GM12801 (cell line): ENCODE data around the gene GLB1L2.

Experiments used
- TF ChIP-seq, protein P1 (sequence below): IDR thresholded peaks from one replicate; pipeline ENCODE4 v1.5.1; 2011; ENCODE audit warnings: control low read depth; ENCODE audit not compliant: insufficient read length; ENCODE audit errors: extremely low read depth

GLB1L2 gene

DNA sequence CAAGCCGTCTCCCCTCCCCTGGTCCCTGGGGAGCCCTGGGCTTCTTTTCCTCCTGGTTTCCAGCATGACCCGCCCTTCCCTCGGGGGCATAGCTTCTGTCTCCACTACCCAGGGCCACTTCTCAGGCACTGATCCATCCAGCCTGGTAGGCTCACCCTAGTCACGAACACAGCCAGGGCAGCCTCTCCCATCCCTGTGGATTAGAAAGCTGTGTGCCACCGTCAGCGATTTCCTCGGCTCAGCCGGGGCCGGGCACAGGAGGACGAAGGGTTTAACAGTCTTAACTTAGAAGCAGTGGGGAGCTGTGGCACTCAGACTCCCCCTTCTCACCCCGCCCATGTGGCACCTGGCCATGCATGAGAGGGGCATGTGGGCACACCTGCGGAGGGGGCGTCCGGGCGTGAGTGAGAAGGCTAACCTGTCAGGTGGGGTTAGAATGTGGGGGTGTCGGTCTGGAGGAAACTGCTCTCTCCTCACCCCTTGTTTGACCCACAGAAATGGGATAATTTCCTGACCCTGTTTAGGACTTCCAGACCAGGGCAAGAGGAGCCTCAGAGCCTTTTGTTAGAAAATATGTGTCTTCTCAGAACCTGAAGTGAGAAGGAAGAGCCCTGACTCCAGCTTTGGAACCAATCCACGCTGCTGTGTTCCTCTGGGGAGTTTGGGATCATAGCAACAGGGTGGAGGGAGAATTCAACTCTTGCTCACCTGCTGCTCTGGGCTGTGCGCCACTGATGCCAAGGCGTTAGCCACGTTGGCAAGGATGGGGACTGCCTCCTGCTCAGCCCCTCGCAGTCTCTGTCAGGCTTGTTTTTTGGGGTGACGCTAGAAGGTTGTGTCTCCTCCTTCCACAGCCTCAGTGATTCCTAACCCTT is 14.6 kb downstream of the GLB1L2 start:
- TF ChIP-seq, protein P1, sequence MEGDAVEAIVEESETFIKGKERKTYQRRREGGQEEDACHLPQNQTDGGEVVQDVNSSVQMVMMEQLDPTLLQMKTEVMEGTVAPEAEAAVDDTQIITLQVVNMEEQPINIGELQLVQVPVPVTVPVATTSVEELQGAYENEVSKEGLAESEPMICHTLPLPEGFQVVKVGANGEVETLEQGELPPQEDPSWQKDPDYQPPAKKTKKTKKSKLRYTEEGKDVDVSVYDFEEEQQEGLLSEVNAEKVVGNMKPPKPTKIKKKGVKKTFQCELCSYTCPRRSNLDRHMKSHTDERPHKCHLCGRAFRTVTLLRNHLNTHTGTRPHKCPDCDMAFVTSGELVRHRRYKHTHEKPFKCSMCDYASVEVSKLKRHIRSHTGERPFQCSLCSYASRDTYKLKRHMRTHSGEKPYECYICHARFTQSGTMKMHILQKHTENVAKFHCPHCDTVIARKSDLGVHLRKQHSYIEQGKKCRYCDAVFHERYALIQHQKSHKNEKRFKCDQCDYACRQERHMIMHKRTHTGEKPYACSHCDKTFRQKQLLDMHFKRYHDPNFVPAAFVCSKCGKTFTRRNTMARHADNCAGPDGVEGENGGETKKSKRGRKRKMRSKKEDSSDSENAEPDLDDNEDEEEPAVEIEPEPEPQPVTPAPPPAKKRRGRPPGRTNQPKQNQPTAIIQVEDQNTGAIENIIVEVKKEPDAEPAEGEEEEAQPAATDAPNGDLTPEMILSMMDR: no peak

DNA sequence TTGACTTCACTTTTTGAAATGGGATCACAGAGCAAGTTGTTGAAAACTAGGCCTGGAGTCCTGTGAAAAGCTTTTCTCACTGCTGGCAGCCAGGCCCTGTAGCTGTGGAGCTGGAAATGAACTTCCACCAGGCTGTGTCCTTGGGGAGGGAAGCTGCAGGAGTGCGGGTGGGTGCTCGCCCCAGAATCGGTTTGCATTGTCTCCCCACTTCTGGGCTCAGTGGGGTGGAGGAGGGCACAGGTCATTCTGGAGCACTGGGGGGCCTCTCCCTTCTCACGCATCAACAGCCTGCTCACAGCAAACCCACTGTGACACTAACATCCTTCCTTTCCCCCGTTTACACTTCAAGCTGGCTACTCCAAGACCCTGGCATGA is 15.2 kb downstream of the GLB1L2 start:
- TF ChIP-seq, protein P1: no peak

DNA sequence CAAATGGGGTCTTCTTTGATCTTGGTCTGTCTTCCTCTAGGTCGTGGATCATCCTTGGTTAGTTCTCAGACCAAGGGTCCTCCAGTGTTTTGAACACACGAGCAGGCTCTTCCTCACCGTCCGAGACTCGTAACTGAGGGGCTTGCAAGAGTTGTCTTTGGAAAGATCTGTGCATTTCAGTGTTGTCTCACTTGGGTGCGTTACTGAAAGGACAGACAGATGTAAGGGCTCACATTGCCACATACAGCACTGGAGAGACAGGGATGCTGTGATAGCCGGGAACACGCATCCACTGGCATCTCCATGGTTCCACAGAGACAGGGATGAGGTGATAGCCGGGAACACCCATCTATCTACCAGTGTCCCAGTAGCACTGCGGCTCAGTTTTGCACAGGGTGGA is 15.7 kb downstream of the GLB1L2 start:
- TF ChIP-seq, protein P1: no peak

DNA sequence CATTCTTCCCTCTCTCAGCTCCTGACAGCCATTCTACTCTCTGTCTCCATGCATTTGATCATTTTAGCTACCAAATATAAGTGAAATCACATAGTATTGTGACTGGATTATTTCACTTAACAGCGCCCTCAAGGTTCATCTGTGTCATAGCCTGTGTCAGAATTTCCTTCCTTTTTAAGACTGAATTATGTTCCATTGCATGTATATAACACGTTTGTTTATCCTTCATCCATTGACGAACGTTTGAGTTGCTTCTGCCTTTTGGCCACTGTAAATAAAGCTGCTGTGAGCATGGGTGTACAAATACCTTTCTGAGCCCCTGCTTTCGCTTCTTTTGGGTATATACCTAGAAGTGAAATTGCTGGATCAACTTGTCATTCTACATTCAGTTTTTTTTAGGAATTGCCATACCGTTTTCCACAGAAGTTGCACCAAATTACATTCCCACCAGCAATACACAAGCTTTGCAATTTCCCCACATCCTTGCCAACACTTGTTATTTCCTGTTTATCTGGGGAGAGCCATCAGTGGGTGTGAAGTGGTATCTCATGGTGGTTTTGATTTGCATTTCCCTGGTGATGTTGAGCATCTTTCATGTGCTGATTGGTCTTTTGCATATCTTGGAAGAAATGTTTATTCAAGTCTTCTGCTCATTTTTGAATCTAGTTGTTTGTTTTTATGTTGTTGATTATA is 17.5 kb downstream of the GLB1L2 start:
- TF ChIP-seq, protein P1: no peak

DNA sequence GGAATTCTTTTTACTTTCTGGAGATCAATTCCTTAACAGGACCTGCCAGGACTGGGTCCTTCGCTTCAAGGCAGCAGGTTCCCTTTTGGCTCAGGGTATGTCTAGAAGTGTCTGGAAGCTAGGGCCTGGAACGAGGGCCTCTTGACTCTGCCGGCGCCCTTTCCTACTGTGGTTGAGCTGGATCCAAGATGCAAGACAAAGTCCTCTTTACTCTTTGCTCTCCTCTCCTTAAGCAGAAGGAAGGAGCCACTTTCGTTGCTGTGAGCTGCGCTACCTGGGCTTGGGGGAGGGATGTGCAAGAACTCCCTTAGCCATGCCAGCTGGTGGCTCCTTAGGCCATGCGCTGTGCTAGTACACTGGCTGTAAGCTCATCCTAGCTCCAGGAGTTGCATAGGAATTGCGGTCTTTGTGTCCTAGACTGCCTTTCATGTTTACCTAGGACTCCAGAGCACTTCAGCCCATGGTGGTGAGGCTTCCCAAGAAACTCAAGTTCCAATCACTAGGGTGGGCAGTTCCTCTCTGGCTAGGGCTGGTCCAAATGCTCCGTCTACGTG is 18.1 kb downstream of the GLB1L2 start:
- TF ChIP-seq, protein P1: no peak

DNA sequence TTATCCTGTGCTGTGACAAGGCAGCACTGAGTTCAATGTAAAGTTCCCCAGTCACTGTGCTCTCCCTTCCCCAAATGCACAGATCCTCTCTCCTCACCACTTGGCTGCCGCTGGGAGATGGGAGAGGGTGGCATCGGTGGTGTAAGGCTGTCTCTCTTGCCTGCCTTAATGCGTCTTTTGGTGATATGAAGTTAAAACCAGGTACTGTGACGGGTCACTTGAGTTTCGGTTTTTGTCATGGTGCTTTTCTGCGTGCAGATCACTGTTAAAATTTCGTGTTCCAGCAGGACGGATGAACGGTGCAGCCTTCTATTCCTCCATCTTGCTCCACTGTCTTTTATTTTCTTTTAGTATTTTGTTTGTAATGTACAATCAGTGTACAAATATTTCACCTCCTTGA is 18.6 kb downstream of the GLB1L2 start:
- TF ChIP-seq, protein P1: no peak

DNA sequence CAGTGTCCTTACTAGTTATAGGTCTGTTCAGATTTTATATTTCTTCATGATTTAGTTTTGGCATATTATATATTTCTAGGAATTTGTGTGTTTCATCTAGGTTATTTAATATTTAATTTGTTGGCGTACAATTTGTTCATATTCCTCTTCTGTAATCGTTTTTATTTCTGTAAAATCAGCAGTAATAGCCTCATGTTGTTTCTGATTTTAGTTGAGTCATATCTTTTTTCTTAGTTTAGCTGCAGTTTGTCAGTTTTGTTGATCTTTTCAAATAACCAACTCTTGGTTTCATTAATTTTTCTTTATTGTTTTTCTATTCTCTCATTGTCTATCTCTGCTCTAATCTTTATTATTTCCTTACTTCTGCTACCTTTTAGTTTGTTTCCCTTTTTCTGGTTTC is 20.3 kb downstream of the GLB1L2 start:
- TF ChIP-seq, protein P1: no peak
